AG04449 (cell line): ENCODE data around the gene KMT2D.

ENCODE experiments used
- CTCF ChIA-PET: fragments of 350-600 bp; formaldehyde crosslinking; extraction: SDS; loops from one replicate; lab custom pipeline; 2021; ENCODE audit warnings: antibody characterized with exemption; lab: Yijun Ruan, JAX
- POLR2A ChIA-PET: fragments of 400-600, 350-600 bp; formaldehyde crosslinking; extraction: SDS; loops from one replicate; lab custom pipeline; 2020; ENCODE audit warnings: antibody characterized with exemption, inconsistent platforms; lab: Yijun Ruan, JAX
- DNase-seq: peaks from one replicate; pipeline ENCODE4 v3.0.0-alpha.2; 2010; ENCODE audit warnings: low read depth, low spot score
- H3K4me3 ChIP-seq: 2 replicates; pipeline ENCODE4 v1.5.1; 2011; ENCODE audit warnings: low read depth, mild to moderate bottlenecking, control low read depth, low read length
- TF ChIP-seq, protein P1 (sequence below): IDR thresholded peaks from one replicate; pipeline ENCODE4 v1.5.1; 2011; ENCODE audit warnings: mild to moderate bottlenecking, moderate library complexity, low read length, control low read depth, inconsistent platforms; ENCODE audit not compliant: insufficient read depth; ENCODE audit errors: missing control alignments

Gene KMT2D

GRCh38 chr12:49084438-49084837, 23.8 kb upstream of the KMT2D start:
- H3K4me3 ChIP-seq: no peak overlapping the region
- no peak for DNase-seq
- POLR2A ChIA-PET: interaction anchor here (1.1 kb wide), 1 partner anchor 46 kb away, joined by 5 read pairs; the partner anchor contains the start of gene TUBA1B
- CTCF ChIA-PET: interaction anchor here (1.0 to 12.8 kb wide), 8 partner anchors 13 to 152 kb away, joined by 3 to 430 read pairs (median 4); partner anchors contain the start of genes DHH, LMBR1L and RHEBL1
- TF ChIP-seq, protein P1, sequence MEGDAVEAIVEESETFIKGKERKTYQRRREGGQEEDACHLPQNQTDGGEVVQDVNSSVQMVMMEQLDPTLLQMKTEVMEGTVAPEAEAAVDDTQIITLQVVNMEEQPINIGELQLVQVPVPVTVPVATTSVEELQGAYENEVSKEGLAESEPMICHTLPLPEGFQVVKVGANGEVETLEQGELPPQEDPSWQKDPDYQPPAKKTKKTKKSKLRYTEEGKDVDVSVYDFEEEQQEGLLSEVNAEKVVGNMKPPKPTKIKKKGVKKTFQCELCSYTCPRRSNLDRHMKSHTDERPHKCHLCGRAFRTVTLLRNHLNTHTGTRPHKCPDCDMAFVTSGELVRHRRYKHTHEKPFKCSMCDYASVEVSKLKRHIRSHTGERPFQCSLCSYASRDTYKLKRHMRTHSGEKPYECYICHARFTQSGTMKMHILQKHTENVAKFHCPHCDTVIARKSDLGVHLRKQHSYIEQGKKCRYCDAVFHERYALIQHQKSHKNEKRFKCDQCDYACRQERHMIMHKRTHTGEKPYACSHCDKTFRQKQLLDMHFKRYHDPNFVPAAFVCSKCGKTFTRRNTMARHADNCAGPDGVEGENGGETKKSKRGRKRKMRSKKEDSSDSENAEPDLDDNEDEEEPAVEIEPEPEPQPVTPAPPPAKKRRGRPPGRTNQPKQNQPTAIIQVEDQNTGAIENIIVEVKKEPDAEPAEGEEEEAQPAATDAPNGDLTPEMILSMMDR: no peak

- H3K4me3 ChIP-seq: no peak overlapping the region
- ChIA-PET POLR2A (no interaction called here), CTCF (interaction anchor here (12.8 to 20.8 kb wide), 3 partner anchors 4 to 22 kb away, joined by 372 to 430 read pairs (median 372); partner anchors contain the start of genes DHH, LMBR1L and RHEBL1)
- DNase-seq: no peak
- TF ChIP-seq, protein P1: no peak
Measured at GRCh38 chr12:49079793-49080192, 19.2 kb upstream of the KMT2D start.

- TF ChIP-seq, protein P1: no peak
- H3K4me3 ChIP-seq: no peak overlapping the region
- ChIA-PET POLR2A (interaction anchor here (1.9 kb wide), 1 partner anchor 60 kb away, joined by 14 read pairs; the partner anchor contains the start of gene TUBA1B), CTCF (interaction anchor here (1.4 to 20.8 kb wide), 4 partner anchors 13 to 50 kb away, joined by 6 to 372 read pairs (median 8); no protein-coding TSS in a partner anchor)
- no peak for DNase-seq
Measured at GRCh38 chr12:49070971-49071370, 10.4 kb upstream of the KMT2D start.

- ChIA-PET POLR2A (interaction anchor here (0.5 to 1.9 kb wide), 6 partner anchors 10 to 202 kb away, joined by 3 to 14 read pairs (median 4); partner anchors contain the start of gene TUBA1B), CTCF (interaction anchor here (0.7 to 20.8 kb wide), 11 partner anchors 10 to 167 kb away, joined by 3 to 372 read pairs (median 6); partner anchors contain the start of gene KMT2D)
- peak; percentile 54 for DNase-seq
- TF ChIP-seq, protein P1: no peak
- peak within 1 kb of the TSS; percentile 77 for H3K4me3 ChIP-seq
Measured at GRCh38 chr12:49069507-49070346, 9.1 kb upstream of the KMT2D start, which contains the start of gene RHEBL1. TSS of gene RHEBL1 (minus strand) at chr12:49069979. CDS start at chr12:49069785, 194 bp downstream.

GRCh38 chr12:49068879-49069506, 8.4 kb upstream of the KMT2D start:
- CTCF ChIA-PET: interaction anchor here (1.4 to 20.8 kb wide), 7 partner anchors 9 to 167 kb away, joined by 3 to 372 read pairs (median 8); partner anchors contain the start of genes KMT2D and TUBA1B
- TF ChIP-seq, protein P1: no peak
- H3K4me3 ChIP-seq: peak overlapping the region; percentile 77
- POLR2A ChIA-PET: interaction anchor here (1.0 to 1.9 kb wide), 4 partner anchors 10 to 62 kb away, joined by 3 to 14 read pairs (median 4); partner anchors contain the start of gene TUBA1B
- DNase-seq: no peak
